ENCODE data around the gene LRRTM3. TPM values are rescaled to one million over a fixed set of nuclear protein-coding genes. Genes with fewer than 3 reads are reported as not detected.

LRRTM3 gene
- total RNA-seq, 1 donor: not detected

DNA sequence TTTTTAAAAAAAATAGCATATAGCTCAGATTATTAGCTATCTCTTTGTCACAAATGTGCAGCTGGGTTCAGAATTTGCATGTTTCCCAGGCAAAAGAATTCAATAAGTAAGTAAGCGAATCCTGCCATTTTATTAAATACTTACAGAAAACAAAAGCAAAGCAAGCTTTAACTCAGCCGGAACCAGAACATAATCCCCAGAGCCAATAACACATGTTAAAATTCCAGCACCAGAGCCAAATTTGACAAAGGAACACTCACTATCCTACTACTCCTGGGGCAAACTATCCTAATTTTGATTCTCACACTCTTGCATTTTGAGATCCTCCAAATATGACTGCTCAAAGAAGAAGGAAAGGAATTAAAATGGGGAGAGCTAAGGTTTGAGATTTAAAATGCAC, 32.6 kb downstream of the LRRTM3 start:
- Histone ChIP-seq H3K4me1 (ENCODE audit: insufficient read depth, low read length) (no peaks in the 10 kb centered on the region), H2AFZ (ENCODE audit: low read length) (no peak overlapping the region), H3K4me2 (ENCODE audit: insufficient read depth, low read length) (no peak overlapping the region), H3K4me3 (ENCODE audit: insufficient read depth, low read length) (no peak overlapping the region), H3K9me3 (ENCODE audit: low read depth, low read length) (no peaks in the 10 kb centered on the region), H3K36me3 (ENCODE audit: insufficient read depth, low read length) (no peaks in the 10 kb centered on the region), H3K79me2 (ENCODE audit: insufficient read depth, low read length) (no peaks in the 10 kb centered on the region), H3K27me3 (ENCODE audit: insufficient read depth, low read length) (no peaks in the 10 kb centered on the region), H3K27ac (ENCODE audit: low read depth, low read length) (no peak overlapping the region), H4K20me1 (ENCODE audit: insufficient read depth, low read length) (no peaks in the 10 kb centered on the region)
- no peak for DNase-seq (ENCODE audit: insufficient read length, low spot score, missing footprints)
- TF ChIP-seq, protein P1, sequence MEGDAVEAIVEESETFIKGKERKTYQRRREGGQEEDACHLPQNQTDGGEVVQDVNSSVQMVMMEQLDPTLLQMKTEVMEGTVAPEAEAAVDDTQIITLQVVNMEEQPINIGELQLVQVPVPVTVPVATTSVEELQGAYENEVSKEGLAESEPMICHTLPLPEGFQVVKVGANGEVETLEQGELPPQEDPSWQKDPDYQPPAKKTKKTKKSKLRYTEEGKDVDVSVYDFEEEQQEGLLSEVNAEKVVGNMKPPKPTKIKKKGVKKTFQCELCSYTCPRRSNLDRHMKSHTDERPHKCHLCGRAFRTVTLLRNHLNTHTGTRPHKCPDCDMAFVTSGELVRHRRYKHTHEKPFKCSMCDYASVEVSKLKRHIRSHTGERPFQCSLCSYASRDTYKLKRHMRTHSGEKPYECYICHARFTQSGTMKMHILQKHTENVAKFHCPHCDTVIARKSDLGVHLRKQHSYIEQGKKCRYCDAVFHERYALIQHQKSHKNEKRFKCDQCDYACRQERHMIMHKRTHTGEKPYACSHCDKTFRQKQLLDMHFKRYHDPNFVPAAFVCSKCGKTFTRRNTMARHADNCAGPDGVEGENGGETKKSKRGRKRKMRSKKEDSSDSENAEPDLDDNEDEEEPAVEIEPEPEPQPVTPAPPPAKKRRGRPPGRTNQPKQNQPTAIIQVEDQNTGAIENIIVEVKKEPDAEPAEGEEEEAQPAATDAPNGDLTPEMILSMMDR (IDR thresholded peaks at IDR 0.05; ENCODE audit: extremely low read depth, low read depth, low read length): no peak

- Histone ChIP-seq H3K4me3 (ENCODE audit: insufficient read depth, low read length) (no peak overlapping the region), H3K27me3 (ENCODE audit: insufficient read depth, low read length) (no peaks in the 10 kb centered on the region), H3K4me1 (ENCODE audit: insufficient read depth, low read length) (no peaks in the 10 kb centered on the region), H3K4me2 (ENCODE audit: insufficient read depth, low read length) (no peak overlapping the region), H2AFZ (ENCODE audit: low read length) (no peak overlapping the region), H3K9me3 (ENCODE audit: low read depth, low read length) (no peaks in the 10 kb centered on the region), H3K36me3 (ENCODE audit: insufficient read depth, low read length) (no peaks in the 10 kb centered on the region), H3K79me2 (ENCODE audit: insufficient read depth, low read length) (no peaks in the 10 kb centered on the region), H4K20me1 (ENCODE audit: insufficient read depth, low read length) (no peaks in the 10 kb centered on the region), H3K27ac (ENCODE audit: low read depth, low read length) (no peak overlapping the region)
- TF ChIP-seq, protein P1 (IDR thresholded peaks at IDR 0.05; ENCODE audit: extremely low read depth, low read depth, low read length): no peak
- no peak for DNase-seq (ENCODE audit: insufficient read length, low spot score, missing footprints)
Measured at GRCh38 chr10:66964946-66965345, 39.1 kb downstream of the LRRTM3 start.

DNA sequence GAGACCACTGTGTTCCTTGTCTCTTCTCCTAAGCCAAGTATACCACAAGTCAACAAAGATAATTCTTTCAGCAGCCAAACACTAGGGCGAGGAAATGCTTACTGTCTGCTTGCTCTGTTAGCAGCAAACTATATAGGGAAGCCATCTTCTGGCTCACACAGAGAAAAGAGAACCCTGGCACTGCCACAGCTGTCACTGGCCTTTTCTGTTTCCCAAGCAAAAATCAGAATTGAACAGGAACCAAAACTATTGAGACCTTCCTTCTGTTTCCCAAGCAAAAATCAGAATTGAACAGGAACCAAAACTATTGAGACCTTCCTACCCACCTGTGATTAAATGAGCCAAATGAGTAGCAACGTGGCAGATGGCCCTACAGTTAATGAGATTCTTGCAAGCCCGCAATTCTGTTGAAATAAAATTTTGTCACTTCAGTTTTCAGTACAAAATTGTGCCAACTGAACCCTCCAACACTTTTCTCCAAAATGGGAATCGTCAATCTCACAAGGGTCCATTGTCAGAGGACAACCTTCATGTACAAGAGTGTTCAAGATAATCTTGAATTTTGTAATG, 54.5 kb downstream of the LRRTM3 start:
- Histone ChIP-seq H3K9me3 (ENCODE audit: low read depth, low read length) (no peaks in the 10 kb centered on the region), H4K20me1 (ENCODE audit: insufficient read depth, low read length) (no peaks in the 10 kb centered on the region), H3K4me1 (ENCODE audit: insufficient read depth, low read length) (no peaks in the 10 kb centered on the region), H3K4me3 (ENCODE audit: insufficient read depth, low read length) (no peak overlapping the region), H2AFZ (ENCODE audit: low read length) (no peak overlapping the region), H3K79me2 (ENCODE audit: insufficient read depth, low read length) (no peaks in the 10 kb centered on the region), H3K27me3 (ENCODE audit: insufficient read depth, low read length) (no peaks in the 10 kb centered on the region), H3K36me3 (ENCODE audit: insufficient read depth, low read length) (no peaks in the 10 kb centered on the region), H3K27ac (ENCODE audit: low read depth, low read length) (no peak overlapping the region), H3K4me2 (ENCODE audit: insufficient read depth, low read length) (no peak overlapping the region)
- TF ChIP-seq, protein P1 (IDR thresholded peaks at IDR 0.05; ENCODE audit: extremely low read depth, low read depth, low read length): no peak
- DNase-seq (ENCODE audit: insufficient read length, low spot score, missing footprints): no peak

- Histone ChIP-seq H3K79me2 (ENCODE audit: insufficient read depth, low read length) (no peaks in the 10 kb centered on the region), H3K36me3 (ENCODE audit: insufficient read depth, low read length) (no peaks in the 10 kb centered on the region), H3K4me2 (ENCODE audit: insufficient read depth, low read length) (no peak overlapping the region), H3K4me3 (ENCODE audit: insufficient read depth, low read length) (no peak overlapping the region), H3K9me3 (ENCODE audit: low read depth, low read length) (no peaks in the 10 kb centered on the region), H2AFZ (ENCODE audit: low read length) (no peak overlapping the region), H3K27ac (ENCODE audit: low read depth, low read length) (no peak overlapping the region), H3K27me3 (ENCODE audit: insufficient read depth, low read length) (no peaks in the 10 kb centered on the region), H3K4me1 (ENCODE audit: insufficient read depth, low read length) (no peaks in the 10 kb centered on the region), H4K20me1 (ENCODE audit: insufficient read depth, low read length) (no peaks in the 10 kb centered on the region)
- TF ChIP-seq, protein P1 (IDR thresholded peaks at IDR 0.05; ENCODE audit: extremely low read depth, low read depth, low read length): no peak
- no peak for DNase-seq (ENCODE audit: insufficient read length, low spot score, missing footprints)
Measured at GRCh38 chr10:66981361-66982052, 55.7 kb downstream of the LRRTM3 start.
